ENCODE data around the gene EIF2A.

GRCh38 chr3:150603980-150604319 lies 57.4 kb downstream of the EIF2A start:
- TF ChIP-seq TAF1 (IDR thresholded peaks at IDR 0.05; ENCODE audit: control insufficient read depth, extremely low read depth, insufficient read depth, low read length, severe bottlenecking), result no peak
- no peak for TF ChIP-seq FOXA3 (CRISPR knock-in tag; conservative IDR thresholded peaks at IDR 0.05 in 1 of 2, IDR thresholded peaks at IDR 0.05 in 1 of 2)
